Left cardiac atrium (tissue), 4 donors: Measurements from ENCODE around the gene KLHL5. TPM values are rescaled to one million over a fixed set of nuclear protein-coding genes. Genes with fewer than 3 reads are reported as not detected.

Source experiments
- ATAC-seq, 2 donors: fragments of 200-7000 bp; cut with Tn5 transposase; one replicate each; pipeline ENCODE4 v1.9.1; 2020; ENCODE audit warnings: mild to moderate bottlenecking in 2 of 2, moderate library complexity in 2 of 2
- DNase-seq: peaks from one replicate; pipeline ENCODE4 v3.0.0-alpha.2; 2020
- intact Hi-C, 2 donors: fragments of 100-400 bp; cut with DNase I; formaldehyde crosslinking; loops; one replicate each; pipeline versions ENCODE4 v1.14.1 to v1.15.1; 2022 to 2023
- total RNA-seq, 2 donors: library from RNA; stranded (reverse); fragmentation: NEBNext Ultra II Directional; extraction: Animal tissue kit (Norgen Biotek cat#: 25700); gene quantifications; one replicate each; pipeline ENCODE4 v1.2.1, GENCODE V29; 2021
- donor health status: DM: no; HTN: yes; CAD: no.
- donor health status: DM: no; HTN: yes; CAD: no; lungs with severe emphysema.
- donor health status: DM: yes; HTN: yes; CAD: no.
- donor health status: Dilated cardiomyopathy.

The KLHL5 gene
- total RNA-seq, 2 donors from 2014 or later, result 18.4 to 19.4 TPM

DNA sequence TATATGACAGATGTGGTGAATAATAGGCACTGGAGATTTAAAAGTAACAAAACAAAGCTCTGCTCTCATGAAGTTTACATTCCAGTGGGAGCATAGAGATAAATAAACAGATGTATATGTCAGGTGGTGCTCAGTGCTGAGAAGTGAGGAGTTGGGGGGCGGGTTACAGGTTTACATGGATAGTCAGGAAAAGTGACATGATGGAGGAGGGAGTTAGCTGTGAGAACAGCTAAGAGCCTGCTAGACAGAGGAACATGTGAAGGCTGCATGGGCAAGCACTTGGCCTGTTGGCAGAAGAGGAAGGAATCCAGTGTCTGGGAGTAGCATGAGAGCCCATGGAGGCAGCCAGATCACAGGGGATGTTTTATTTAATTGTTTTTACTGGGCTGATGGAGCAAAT, 19.7 kb upstream of the KLHL5 start:
- ATAC-seq (no peak), DNase-seq (no peak)
- intact Hi-C loops, result no loop called here

- ATAC-seq, result no peak
- intact Hi-C loops, result no loop called here
- no peak for DNase-seq
Observed at GRCh38 chr4:39043058-39043860, 18.8 kb upstream of the KLHL5 start.

- ATAC-seq, result peak in 1 of 2 donors; percentile 3
- intact Hi-C loops, result no loop called here
- DNase-seq, result no peak
Observed at GRCh38 chr4:39043861-39044363, 18.1 kb upstream of the KLHL5 start.

- DNase-seq (peak; percentile 94), ATAC-seq (peak; percentile 93 to 94)
- intact Hi-C loops, result no loop called here
Observed at GRCh38 chr4:39044364-39044955, 17.6 kb upstream of the KLHL5 start.

DNA sequence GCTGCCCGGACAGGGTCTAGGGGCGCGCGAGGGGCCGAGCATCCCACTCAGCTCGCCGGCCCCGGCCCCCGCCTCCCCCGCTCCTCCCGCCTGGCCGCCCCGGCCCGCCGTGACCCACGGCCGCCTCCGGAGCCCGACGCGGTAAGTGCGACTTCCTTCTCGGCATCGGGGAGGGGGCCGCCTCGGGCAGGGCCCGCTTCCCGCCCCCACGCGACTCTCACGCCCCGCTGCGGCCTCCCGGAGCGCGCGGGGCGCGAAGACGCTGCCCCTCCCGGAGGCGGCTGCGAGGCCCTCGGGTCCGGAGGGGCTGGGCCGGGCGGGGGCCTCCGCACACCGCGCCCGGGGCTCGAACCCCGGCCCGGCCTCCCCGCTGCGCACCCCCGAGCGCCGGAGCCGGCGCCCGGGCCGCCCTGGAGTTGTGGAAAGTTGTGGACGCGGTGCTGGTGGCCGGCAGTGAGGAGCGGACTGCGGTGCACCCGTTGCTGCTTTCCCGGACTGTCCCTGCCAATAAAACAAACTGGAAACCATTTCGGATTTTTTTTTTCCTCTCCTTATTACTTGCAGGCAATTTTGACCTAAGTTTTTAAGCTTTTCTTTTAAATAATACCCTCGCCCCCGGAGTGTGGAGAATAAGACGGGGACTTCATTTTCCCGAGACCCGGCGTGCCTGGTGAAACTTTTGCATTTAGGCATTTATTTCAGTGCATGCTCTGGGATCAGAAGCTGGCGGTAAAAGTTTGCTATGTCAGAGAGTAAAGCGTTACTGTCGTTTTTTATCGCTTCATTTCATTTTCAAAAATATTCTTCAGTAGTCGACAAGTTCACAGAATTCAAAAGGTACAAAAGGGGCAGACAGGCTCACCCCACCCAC, 16.8 kb upstream of the KLHL5 start:
- peak; percentile 36 for DNase-seq
- ATAC-seq, result peak; percentile 38 to 56
- intact Hi-C loops, result no loop called here

DNA sequence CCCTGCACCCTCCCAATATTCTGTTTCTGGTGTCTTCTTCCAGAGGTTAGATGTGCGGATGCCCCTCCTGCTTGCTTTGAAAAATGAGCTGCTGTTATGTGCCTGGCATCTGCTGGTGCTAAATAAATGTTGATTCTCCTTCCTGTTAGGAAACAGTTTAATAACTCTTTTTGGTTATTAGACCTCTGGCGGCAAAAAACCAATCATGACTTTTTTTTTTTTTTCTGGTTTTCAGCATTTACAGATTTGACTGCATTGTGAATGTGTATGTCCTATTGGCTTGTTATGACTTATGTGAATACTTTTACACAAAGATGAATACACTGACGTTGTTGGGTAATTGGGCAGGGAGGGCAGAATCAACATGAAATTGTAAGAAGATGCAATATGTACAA, 16.2 kb upstream of the KLHL5 start:
- no peak for DNase-seq
- intact Hi-C loops, result no loop called here
- no peak for ATAC-seq

DNA sequence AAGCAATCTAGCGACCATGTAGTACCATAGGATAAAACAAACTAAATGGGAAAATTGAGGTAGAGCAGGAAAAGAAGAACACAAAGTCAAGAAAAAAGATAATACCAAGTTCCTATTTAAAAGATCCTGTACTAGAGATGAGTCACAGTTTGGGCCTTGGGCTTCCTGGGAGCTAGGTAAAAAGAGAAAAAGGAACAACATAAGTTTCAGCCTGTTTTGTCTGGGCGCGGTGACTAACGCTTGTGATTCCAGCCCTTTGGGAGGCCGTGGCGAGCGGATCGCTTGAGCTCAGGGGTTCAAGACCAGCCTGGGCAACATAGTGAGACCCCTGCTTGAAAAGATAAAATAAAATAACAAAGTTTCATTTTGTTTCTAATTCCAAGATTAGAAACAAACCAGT, 15.8 kb upstream of the KLHL5 start:
- DNase-seq (no peak), ATAC-seq (no peak)
- intact Hi-C loops, result no loop called here

DNA sequence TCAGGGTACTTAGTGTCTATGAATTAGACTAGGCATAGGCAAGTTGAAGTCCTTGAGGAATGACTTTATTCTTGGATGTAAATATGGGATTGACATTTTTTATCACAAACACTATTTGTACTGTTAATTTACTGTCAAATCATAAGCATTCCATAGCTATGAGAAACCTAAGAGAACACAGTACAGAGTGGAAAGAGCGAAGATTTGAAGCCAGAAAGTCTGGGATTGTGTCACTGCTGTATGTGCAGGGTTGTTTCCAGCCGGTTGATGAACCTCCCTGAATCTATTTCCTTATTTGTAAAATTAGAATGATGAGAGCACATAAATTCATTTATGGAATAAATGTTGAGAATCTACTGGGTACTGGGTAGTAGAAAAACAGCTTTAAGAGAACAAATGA, 14.4 kb upstream of the KLHL5 start:
- intact Hi-C loops, result no loop called here
- DNase-seq (no peak), ATAC-seq (no peak)

- DNase-seq (no peak), ATAC-seq (no peak)
- intact Hi-C loops, result no loop called here
Observed at GRCh38 chr4:39048311-39048710, 13.7 kb upstream of the KLHL5 start.

- no peak for DNase-seq
- no peak for ATAC-seq
- intact Hi-C loops, result no loop called here
Observed at GRCh38 chr4:39050590-39050989, 11.4 kb upstream of the KLHL5 start.

DNA sequence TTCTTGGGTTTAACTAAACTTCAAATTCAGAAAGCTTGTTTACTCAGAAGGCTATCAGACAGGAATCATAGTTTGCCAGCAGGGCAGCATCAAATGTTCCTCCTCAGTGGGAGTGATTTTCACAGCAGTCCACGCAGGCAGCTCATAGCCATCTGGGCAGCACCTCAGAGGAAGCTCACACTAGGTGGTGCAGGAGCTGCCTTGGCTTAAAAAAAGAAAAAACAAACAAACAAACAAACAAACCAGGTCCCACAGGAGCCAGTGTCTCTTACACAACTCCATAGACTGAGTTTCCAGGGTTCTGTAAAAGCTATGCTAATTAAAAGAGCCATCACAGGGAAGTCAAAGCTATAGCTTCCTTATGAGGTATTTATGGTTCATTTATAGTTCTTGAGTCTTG, 10.5 kb upstream of the KLHL5 start:
- DNase-seq, result no peak
- no peak for ATAC-seq
- intact Hi-C loops, result no loop called here

GRCh38 chr4:39053983-39054382, 8.0 kb upstream of the KLHL5 start:
- ATAC-seq (no peak), DNase-seq (no peak)
- intact Hi-C loops, result no loop called here

GRCh38 chr4:39054497-39054896, 7.5 kb upstream of the KLHL5 start:
- DNase-seq (no peak), ATAC-seq (no peak)
- intact Hi-C loops, result no loop called here

- DNase-seq (no peak), ATAC-seq (no peak)
- intact Hi-C loops, result no loop called here
Observed at GRCh38 chr4:39056023-39056422, 6.0 kb upstream of the KLHL5 start.

DNA sequence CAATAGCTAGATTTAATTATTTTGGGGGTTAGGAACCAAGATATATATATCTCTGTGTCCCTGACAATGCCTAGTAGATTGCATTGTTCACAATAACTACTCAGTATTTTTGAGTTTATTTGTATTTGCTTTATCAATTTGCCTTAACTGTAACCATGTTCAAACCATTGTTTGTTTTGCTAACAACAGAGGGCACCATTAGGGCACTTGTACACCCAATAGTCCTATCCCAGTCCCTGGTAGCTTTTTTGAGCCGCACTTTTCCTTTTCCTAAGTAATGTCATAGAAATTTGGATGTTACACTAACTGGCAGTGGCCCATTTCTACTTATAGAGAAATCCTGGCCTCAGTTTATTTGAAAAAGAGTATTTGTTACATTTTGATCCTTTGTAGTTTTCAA, 575 bp upstream of the KLHL5 start:
- no peak for DNase-seq
- ATAC-seq, result no peak
- intact Hi-C loops, result no loop called here

- intact Hi-C loops, result no loop called here
- DNase-seq, result no peak
- ATAC-seq, result no peak
Observed at GRCh38 chr4:39062770-39063097, 702 bp downstream of the KLHL5 start.

- ATAC-seq, result no peak
- intact Hi-C loops, result no loop called here
- no peak for DNase-seq
Observed at GRCh38 chr4:39063430-39063829, 1.4 kb downstream of the KLHL5 start.

GRCh38 chr4:39066371-39066770, 4.3 kb downstream of the KLHL5 start:
- no peak for DNase-seq
- ATAC-seq, result no peak
- intact Hi-C loops, result no loop called here

DNA sequence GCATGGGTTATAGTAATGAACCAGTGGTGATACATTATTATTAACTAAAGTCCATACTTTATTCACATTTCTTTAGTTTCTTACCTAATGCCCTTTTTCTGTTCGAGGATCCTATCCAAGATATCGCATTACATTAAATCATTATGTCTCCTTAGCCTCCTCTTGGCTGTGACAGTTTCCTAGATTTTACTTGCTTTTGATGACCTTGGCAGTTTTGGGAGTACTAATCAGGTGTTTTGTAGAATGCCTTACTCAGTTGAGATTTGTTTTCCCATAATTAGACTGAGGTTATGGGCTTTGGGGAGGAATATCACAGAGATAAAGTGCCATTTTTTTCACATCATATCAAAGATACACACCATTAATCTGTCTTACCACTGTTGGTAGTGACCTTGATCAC, 5.0 kb downstream of the KLHL5 start:
- intact Hi-C loops, result no loop called here
- ATAC-seq, result no peak
- DNase-seq, result no peak

GRCh38 chr4:39067451-39067850, 5.4 kb downstream of the KLHL5 start:
- DNase-seq (no peak), ATAC-seq (no peak)
- intact Hi-C loops, result no loop called here
